Anterior cingulate cortex (tissue), 58 donors: ENCODE results near the gene CEP85.
"Not testable (repeated sequence)": the region's sequence is repeated elsewhere in the genome, so short reads cannot be mapped to it uniquely, and the experiment has no call there.

Source experiments
- DNase-seq, 58 donors: peaks; one replicate each; lab custom pipeline; 2025; lab: John Stamatoyannopoulos, UW

CEP85 gene

DNA sequence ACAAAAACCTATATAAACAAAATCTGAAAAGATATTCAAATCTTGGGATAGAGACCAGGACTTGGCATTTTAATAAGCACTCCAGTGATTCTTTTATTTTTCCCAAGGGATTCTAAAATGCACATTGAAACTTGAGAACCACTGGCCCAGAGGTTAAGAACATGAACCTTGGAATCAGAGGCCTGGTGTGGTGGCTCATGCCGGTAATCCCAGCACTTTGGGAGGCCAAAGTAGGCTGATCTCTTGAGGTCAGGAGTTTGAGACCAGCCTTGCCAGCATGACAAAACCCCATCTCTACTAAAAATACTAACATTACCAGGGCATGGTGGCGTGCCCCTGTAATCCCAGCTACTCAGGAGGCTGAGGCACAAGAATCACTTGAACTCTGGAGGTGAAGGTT lies 12.9 kb upstream of the CEP85 start:
- DNase-seq, result no peak

DNA sequence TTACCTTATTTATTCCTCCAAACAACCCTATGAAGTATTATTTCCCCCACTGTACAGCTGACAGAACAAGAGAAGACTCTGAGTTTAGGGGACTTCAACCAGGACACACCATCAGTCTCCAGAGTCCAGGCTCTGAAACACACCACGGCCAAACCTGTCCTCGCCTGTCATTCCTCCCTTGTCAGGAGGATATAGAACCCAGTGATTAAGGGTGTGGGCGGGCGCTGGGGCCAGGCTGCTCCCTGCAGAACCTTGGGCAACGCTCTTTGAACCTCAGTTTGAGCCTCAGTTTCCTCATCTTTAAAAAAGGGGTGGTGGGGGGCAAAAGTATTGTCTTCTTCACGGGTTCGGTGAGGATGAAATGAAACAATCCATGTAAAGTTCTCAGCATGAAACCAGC lies 9.4 kb upstream of the CEP85 start:
- no peak for DNase-seq

DNA sequence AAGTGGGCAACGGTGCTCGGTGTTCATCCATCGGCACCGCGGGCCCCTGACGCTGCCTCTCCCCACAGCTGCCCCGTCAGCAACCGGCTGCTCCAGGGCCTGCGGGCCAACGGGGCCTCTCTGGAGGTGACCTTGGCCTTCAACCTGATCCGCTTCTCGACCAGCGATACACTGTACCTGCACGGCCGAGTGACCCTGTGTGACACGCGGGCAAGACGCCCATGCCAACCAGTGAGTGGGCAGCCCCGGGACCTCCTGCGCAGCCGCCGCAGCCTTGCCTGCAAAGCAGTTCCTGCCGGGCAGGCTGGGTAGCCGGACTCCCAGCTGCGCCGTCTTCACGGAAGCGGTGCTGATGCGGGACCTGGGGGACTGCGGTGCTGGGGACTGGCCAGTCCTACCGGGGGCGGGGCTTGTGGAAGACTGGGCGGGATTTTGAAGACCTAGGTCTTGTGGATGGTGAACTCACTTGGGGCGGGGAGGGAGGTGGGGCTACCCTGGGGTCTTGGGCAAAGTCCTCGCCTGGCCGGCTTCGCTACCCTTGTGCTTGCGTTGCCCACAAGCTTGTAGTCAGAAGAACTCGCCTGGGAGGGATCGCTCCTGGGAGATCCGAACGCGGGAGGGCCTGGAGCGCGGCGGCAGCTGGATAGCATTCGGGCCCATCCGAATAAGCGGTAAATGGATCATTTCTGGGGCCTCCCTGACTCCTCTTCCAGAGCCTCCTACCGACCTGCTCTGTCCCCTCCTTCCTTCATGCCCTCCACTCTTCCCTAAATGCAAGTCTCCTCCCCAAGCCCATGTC lies 8.8 kb upstream of the CEP85 start:
- DNase-seq, result peak in 54 of 58 donors; percentile 4 to 84 (median 44)

DNA sequence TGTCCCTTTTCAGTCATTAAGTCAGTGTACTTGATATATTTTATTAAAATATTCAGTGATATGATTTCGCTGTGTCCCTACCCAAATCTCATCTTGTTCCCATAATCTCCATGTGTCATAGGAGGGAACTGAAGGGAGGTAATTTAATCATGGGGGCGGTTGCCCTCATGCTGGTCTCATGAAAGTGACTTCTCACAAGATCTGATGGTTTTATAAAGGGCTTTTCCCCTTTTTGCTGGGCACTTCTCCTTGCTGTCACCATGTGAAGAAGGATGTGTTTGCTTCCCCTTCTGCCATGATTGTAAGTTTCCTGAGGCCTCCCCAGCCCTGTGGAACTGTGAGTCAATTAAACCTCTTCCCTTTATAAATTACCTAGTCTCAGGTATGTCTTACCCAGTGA lies 3.3 kb upstream of the CEP85 start:
- DNase-seq, result not testable (repeated sequence)

DNA sequence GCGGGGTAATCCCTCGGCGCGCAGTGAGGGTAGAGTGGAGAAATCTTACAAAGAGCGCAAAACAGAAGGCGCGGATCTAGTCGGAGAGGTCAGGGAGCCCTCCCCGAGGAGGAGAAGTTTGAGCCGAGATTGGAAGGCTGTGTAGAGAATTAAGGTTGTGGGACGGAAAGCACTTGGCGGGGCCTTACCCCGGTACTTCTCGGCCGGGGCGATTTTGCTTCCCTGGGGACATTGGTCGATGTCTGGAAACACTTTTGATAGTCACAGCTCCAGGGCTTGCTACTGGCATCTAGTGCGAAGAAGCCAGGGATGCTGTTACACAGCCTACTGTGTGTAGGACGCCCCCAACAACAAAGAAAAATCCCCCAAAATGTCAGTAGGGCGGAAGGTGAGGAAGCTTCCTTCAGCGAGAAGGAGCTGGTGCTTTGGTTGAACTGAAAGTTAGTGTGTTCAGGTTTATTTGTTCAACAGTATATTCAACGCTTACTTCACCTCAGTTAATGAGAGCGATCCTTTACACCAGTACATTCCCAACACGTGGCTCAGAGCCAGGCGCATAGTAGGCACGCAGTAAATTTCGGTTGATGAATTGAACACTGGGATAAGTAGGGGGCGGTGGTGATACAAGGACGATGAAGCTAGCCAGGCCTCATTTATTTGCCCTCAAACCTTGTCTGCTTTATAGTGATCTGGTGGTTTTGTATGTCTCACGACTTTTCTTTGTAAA lies 807 bp downstream of the CEP85 start:
- peak in 10 of 58 donors; percentile 5 to 55 (median 18) for DNase-seq

DNA sequence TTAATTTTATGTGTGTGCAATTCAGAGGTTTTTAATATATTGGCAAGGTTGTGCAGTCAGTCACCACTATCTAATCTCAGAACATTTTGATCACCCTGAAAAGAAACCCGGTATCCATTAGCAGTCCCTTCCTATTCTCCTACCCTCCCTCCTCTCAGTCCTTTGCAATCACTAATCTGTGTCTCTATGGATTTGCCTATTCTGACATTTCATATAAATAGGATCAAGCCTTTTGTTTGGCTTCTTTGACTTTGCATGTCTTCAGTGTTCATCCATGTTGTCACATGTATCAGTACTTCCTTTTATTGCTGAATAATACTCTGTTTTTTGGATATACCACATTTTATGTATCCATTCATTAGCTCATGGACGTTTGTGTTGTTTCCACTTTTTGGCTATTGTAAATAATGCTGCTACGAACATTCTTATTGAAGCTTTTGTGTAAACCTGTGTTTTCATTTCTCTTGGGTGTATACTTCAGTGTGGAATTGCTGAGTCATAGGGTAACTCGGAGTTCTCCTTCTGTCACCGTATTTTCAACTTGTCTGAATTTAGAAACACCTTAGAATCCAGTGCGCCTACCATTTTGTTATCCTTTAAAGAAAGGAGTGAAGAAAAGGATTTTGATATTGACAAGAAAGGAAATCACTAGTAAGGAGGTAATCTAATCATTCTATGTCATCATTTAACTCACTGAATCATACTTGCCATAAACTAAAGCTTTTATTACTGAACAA lies 3.4 kb downstream of the CEP85 start:
- no peak for DNase-seq

DNA sequence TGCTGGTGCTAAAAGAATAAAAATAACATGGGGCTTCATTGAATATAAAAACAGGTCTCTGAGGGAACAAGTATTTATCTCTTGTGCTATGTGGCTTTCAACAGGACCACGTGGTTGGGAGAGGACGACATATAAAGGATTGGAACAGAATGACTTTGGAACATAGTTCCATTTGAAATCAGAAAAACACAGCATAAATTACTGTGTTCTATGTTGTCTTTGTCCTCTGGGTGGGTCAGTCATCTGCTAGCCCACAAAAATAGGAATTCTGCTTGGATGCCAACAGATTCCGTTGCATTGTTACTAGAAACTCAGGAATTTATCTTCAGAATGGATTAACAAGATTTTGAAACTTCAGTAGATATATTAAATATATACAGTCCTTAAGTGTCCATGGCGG lies 5.9 kb downstream of the CEP85 start:
- DNase-seq, result peak in 11 of 58 donors; percentile 3 to 50 (median 9)

DNA sequence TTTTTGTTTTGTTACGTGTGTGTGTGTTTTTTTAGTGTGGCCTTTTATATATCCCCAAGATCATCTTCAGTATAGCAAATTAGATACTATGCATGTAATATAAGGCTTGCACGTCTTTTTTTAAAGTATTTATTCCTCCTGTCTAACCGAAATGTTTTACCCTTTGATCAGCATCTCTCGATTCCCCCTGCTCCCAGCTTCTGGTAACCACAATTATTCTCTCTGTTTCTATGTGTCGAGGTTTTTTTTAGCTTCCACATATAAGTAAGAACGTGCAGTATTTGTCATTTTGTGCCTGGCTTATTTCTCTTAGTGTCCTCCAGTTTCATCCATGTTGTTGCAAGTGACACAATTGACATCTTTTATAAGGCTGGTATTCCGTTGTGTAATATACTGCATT lies 18.7 kb downstream of the CEP85 start:
- no peak for DNase-seq

DNA sequence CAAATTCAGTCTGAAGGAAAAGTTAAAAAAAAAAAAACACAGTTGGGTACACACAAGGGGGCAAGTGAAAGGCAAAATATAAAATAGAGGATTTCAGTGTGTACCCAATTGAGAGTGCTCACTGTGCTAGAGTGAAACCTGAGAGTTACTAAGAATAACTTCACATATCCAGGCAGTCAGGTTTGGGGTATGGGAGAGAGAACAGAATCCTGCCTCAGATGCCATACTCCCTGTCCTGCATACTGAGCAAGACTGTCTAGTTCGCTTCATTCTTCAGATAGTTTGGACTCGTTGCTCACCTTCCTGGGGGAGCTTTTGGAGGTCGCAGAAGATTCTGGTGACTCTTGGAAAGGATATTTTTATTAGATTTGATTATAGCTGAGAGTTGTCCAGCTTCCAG lies 20.4 kb downstream of the CEP85 start:
- DNase-seq, result no peak

DNA sequence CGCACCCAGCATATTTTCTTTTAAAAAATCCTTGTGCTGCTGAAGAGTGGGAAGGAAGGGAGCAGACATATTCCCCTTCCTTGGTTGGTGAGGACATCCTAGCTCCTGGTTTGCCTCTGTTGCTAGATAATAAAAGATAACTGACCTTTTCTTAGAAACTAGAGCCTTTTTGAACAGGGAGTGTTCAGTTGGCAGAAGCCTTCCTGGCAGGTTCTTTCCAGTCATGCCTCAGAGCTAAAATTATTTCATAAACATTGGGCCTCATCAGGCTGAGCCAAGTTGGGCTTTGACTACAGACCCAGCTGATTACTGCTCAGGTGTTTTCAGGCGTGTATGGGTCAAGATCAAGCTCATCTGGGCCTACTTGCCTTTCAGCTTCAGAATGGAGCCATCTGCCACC lies 23.2 kb downstream of the CEP85 start:
- no peak for DNase-seq

DNA sequence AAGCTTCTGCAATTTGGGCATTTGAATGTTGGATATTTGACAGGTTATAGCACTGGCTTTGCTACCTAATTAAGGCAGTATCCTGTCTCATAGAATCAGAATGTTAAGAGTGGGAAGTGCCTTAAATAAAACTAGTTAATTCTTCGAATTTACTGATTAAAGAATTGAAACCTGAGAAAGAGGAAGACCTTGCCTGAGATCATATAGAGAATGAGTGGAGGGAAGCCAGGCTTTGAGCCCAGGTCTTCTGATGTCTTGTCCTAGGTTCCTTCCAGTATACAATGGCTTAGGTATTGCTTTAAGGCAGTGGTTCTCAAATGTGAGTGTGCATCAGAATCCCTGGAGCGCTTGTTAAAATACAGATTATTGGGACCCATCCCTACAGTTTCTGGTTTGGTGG lies 25.0 kb downstream of the CEP85 start:
- DNase-seq, result no peak

DNA sequence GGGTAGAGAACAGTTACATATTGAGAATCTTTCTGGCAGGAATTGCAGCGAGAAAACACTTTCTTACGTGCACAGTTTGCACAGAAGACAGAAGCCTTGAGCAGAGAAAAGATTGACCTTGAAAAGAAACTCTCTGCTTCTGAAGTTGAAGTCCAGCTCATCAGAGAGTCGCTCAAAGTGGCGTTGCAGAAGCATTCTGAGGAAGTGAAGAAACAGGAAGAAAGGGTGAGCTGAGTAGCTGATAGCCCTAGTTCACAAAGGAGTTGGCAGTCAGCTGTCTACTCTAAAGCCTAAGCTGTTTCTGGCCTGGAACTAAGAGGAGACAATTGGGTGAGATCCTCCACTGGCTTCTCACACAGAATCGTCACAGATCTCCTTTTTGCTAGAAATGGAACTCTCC lies 25.6 kb downstream of the CEP85 start:
- DNase-seq, result no peak

DNA sequence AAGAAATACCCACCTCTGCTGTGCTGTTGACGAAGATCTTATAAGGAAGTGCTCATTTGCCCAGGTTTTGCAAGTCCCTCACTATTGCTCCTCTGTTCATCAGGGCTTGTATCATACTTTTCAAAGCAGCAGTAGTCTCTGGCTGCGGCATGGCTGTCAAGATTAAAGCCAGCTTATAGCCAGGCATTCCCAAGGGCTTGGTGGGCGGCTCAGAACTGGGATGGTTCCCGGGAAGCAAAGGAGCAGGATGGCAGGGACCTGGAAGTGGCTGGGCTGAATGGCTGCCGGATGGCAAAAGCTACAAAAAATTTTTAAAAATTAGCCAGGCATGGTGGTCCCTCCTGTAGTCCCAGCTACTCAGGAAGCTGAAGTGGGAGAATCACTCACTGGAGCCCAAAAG lies 29.2 kb downstream of the CEP85 start:
- DNase-seq, result no peak

DNA sequence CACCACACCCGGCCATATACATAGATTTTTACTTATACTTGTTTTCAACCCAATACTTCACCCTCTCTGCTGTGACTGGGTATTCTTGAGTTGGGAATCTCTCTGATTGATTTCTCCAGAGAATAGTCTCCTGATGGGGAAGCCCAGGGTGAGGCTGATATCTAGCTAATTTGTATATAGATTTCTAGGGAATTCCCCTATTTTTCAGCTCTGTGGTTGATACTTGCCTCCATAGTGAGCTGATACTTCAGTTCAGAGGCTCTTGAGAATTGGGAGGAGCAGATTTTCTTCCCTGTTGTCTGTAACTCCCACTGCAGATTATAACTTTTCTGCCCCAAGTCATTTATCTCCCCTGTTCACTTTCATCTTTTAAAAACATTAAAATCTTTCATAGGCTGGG lies 31.4 kb downstream of the CEP85 start:
- no peak for DNase-seq

DNA sequence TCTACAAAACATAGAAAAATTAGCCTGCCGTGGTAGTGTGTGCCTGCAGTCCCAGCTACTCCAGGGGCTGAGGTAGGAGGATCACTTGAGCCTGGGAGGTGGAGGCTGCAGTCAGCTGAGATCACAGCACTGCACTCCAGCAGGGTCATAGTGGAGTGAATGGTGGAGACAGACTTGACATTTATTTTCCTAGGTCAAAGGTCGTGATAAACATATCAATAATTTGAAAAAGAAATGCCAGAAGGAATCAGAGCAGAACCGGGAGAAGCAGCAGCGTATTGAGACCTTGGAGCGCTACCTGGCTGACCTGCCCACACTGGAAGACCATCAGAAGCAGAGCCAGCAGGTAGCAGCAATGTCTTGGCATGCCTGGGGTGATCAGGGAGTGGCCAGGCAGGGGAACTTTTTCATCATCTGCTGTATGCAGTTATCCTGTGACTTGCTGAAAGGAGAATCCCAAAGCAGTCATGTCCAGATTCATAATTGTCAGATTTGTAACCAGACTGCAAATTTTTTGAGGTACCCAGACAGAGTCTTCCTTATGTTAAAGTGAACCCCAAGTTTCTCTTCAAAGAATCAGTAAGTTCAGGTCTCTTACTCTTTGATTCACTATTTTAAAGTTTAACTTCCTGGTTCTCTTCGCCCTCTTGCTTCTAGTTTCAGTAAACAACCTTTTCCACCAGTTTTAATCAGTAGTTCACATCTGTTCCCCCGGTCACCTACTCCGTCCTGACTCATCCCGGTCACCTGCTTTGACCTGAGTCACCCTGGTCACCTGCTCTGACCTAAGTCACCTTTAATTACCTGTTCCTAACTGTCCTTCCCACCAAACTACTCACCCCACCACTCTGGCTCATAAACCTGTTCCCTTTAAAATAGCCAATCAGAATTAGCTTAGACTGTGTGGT lies 34.5 kb downstream of the CEP85 start:
- DNase-seq, result no peak

DNA sequence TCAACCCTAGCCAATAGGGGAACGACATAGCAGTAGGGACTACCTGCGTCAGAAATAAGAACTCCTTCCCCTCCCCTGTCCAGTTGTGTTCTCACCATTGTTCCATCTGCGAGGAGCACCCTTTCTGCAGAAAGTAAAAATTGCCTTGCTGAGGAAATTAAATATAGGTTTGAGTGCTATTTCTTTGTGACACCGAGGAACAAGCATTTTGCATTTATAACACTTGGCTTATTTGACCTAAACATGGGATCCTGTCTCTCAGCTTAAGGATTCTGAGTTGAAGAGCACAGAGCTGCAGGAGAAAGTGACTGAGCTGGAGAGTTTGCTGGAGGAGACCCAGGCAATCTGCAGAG lies 35.2 kb downstream of the CEP85 start:
- DNase-seq, result no peak

DNA sequence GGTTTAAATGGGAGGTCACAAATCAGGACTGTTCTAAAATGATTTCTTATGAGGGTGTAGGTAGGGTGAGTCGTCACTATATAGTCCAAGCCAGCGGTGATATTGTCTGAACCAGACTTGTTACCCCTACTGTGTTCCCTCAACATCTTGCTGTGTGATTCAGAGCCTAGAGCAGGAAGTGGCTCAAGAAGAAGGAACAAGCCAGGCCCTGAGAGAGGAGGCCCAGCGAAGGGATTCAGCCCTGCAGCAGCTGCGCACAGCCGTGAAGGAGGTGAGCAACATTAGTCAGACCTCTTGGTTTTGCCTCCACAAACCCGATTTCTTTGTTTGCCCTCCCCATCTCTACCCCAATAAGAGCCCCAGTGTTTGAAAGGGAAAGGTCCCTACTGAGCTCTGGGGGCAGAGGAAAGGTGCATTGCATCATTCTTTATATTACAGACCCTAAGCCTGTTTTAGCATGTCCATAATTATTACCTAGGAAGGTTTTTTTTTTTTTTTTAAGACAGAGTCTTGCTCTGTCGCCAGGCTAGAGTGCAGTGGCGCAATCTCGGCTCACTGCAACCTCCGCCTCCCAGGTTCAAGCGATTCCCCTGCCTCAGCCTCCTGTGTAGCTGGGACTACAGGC lies 40.9 kb downstream of the CEP85 start:
- peak in 1 of 58 donors; percentile 28 for DNase-seq

DNA sequence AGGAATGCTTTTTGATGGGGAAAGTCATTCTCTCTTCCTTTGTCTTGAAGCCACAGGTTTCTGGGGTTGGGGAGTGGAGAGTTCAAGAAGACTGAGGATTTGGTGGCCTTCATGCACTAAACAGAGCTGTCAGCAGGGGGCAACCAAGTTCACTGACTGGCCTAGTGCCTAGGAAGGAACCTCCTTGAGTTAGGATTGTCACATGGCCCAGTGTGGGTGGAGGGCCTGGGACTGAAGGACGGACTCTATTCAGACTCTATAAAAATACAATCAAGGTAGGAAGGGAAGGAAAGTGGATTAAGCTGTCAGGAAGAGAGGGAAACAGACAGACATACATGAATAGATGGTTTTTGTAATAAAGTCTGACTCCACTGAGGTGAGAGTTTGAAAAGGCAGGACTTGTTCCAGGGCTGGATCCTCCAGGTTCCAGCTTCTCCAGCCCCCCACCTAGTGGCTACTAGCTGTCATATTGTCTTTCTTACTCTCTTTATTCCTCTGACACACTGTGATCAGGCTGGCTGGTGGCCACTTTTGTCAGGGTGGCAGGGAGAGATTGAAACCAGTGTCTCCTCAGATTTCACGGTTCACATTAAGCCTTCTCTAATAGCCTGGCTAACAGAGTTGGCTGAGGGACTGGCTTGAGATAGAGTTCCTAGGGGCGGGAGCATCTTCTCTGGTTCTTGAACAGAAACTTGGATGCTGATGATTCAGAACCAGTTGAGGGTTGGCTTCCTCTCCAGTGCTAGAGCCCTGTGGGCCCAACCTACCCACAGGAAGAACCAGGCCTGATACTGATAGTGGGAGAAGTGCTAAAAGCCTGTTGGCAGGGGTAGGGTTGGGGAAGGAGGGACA lies 41.8 kb downstream of the CEP85 start:
- peak in 54 of 58 donors; percentile 23 to 87 (median 66) for DNase-seq

DNA sequence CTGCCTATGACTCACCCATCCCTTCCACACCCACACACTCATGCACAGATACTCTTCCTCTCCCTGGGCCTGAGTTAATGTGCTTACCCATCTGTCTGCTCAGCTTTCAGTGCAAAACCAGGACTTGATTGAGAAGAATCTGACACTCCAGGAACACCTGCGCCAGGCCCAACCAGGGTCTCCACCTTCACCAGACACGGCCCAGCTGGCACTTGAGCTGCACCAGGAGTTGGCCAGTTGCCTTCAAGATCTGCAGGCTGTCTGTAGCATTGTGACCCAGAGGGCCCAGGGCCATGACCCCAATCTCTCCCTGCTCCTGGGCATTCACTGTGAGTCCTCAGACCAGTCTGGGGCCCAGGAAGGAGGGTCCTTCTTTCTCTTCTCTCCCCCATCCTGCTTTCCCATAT lies 42.4 kb downstream of the CEP85 start:
- DNase-seq, result peak in 2 of 58 donors; percentile 29 to 84
